H1 (cell line): ENCODE data around the gene TMEM125. TPM values are rescaled to one million over a fixed set of nuclear protein-coding genes. Genes with fewer than 3 reads are reported as not detected.

Experiments
- CTCF ChIA-PET: fragments of 300-600 bp; sonication (Branson Sonifier 250); formaldehyde crosslinking; loops from one replicate; lab custom pipeline; 2021; ENCODE audit not compliant: partially characterized antibody; lab: Charles Lee
- POLR2A ChIA-PET: fragments of 300-600 bp; sonication (Branson Sonifier 250); formaldehyde crosslinking; loops from one replicate; lab custom pipeline; 2021; ENCODE audit warnings: inconsistent platforms; ENCODE audit not compliant: partially characterized antibody; lab: Charles Lee
- DNase-seq, 2 experiments: peaks; one replicate each; pipeline versions ENCODE4 v3.0.0 to v3.0.0-alpha.2; 2010 to 2022; ENCODE audit warnings: low spot score in 2 of 2, low read depth in 1 of 2, mixed read lengths in 1 of 2
- FAIRE-seq: peaks from 2 replicates; lab custom pipeline; 2011; peaks lifted over from hg19 to GRCh38; lab: Jason Lieb, UNC
- H2AFZ ChIP-seq: 2 replicates; pipeline ENCODE4 v1.8.1; 2012; ENCODE audit warnings: low read length, inconsistent platforms
- H2AK5ac ChIP-seq: 2 replicates; pipeline ENCODE4 v1.6.1; 2013; ENCODE audit warnings: low read depth, low read length
- H2BK120ac ChIP-seq: replicated peaks from 2 replicates; pipeline ENCODE3; 2013; ENCODE audit warnings: low read depth, low read length, inconsistent platforms
- H2BK12ac ChIP-seq: 2 replicates; pipeline ENCODE4 v1.6.1; 2013; ENCODE audit warnings: low read depth, low read length
- H2BK15ac ChIP-seq: 2 replicates; pipeline ENCODE4 v1.6.1; 2013; ENCODE audit warnings: low read length
- H2BK20ac ChIP-seq: 2 replicates; pipeline ENCODE4 v1.6.1; 2013; ENCODE audit warnings: low read length
- H2BK5ac ChIP-seq: 2 replicates; pipeline ENCODE4 v1.6.1; 2013; ENCODE audit warnings: low read depth, low read length
- H3K14ac ChIP-seq: 2 replicates; pipeline ENCODE4 v1.6.1; 2013; ENCODE audit warnings: inconsistent platforms; ENCODE audit not compliant: insufficient read length
- H3K18ac ChIP-seq: 2 replicates; pipeline ENCODE4 v1.6.1; 2013; ENCODE audit warnings: low read length; ENCODE audit errors: extremely low read depth
- H3K23ac ChIP-seq: 2 replicates; pipeline ENCODE4 v1.6.1; 2013; ENCODE audit warnings: inconsistent platforms; ENCODE audit not compliant: insufficient read length
- H3K23me2 ChIP-seq: 2 replicates; pipeline ENCODE4 v1.6.1; 2013; ENCODE audit warnings: low read depth, low read length
- H3K27ac ChIP-seq: 2 replicates; pipeline ENCODE4 v1.6.1; 2011; ENCODE audit warnings: low read depth, low read length, inconsistent platforms
- H3K27me3 ChIP-seq, 4 experiments: replicated peaks in 1 of 4; 1 replicate in 1 of 4; 2 replicates in 3 of 4; pipeline versions ENCODE4 v1.6.1 to v1.8.1; 2011 to 2013; ENCODE audit warnings: low read length in 3 of 4, mild to moderate bottlenecking in 3 of 4, inconsistent platforms in 2 of 4, mixed read lengths in 2 of 4, moderate library complexity in 1 of 4; ENCODE audit not compliant: control insufficient read depth in 3 of 4, insufficient read depth in 3 of 4; ENCODE audit errors: extremely low read depth in 1 of 4
- H3K36me3 ChIP-seq, 4 experiments: 2 replicates each; pipeline versions ENCODE4 v1.6.1 to v1.8.1; 2011 to 2013; ENCODE audit warnings: mild to moderate bottlenecking in 4 of 4, low read length in 3 of 4, moderate library complexity in 2 of 4, control low read depth in 1 of 4, inconsistent platforms in 1 of 4; ENCODE audit not compliant: insufficient read depth in 4 of 4, control insufficient read depth in 2 of 4
- H3K4ac ChIP-seq: replicated peaks from 2 replicates; pipeline ENCODE3; 2013; ENCODE audit warnings: low read length, low read depth, mixed read lengths, inconsistent platforms; ENCODE audit not compliant: insufficient read length
- H3K4me1 ChIP-seq, 4 experiments: replicated peaks in 1 of 4; 1 replicate in 1 of 4; 2 replicates in 3 of 4; pipeline versions ENCODE4 v1.6.1 to v1.8.1; 2011 to 2013; ENCODE audit warnings: low read length in 3 of 4, inconsistent platforms in 2 of 4, mixed read lengths in 1 of 4; ENCODE audit not compliant: insufficient read depth in 4 of 4, control insufficient read depth in 3 of 4
- H3K4me2 ChIP-seq, 2 experiments: 2 replicates each; pipeline versions ENCODE4 v1.6.1 to v1.8.1; 2011 to 2013; ENCODE audit warnings: low read depth in 2 of 2, low read length in 2 of 2, control low read depth in 1 of 2, inconsistent platforms in 1 of 2, mild to moderate bottlenecking in 1 of 2; ENCODE audit not compliant: insufficient read depth in 1 of 2
- H3K4me3 ChIP-seq, 4 experiments: fragments of 200-600, 300-600 bp in 1 of 4; sonication (generic), shearing (Covaris generic), sonication (Bioruptor Twin) in 1 of 4; 2 replicates each; pipeline versions ENCODE4 v1.5.1 to v1.8.1; 2011 to 2016; ENCODE audit warnings: low read length in 4 of 4, low read depth in 3 of 4, control low read depth in 2 of 4, inconsistent platforms in 2 of 4, mild to moderate bottlenecking in 2 of 4, mixed read lengths in 1 of 4, moderate library complexity in 1 of 4; ENCODE audit not compliant: insufficient read depth in 2 of 4; ENCODE audit errors: extremely low read depth in 1 of 4
- H3K56ac ChIP-seq: replicated peaks from 2 replicates; pipeline ENCODE3; 2013; ENCODE audit warnings: low read depth, mild to moderate bottlenecking, mixed read lengths, low read length, inconsistent platforms; ENCODE audit not compliant: insufficient read length
- H3K79me1 ChIP-seq: 2 replicates; pipeline ENCODE4 v1.6.1; 2013; ENCODE audit warnings: low read depth, low read length, control low read depth
- H3K79me2 ChIP-seq, 2 experiments: 2 replicates each; pipeline versions ENCODE4 v1.6.1 to v1.8.1; 2012 to 2013; ENCODE audit warnings: low read length in 2 of 2, mild to moderate bottlenecking in 2 of 2, inconsistent platforms in 1 of 2; ENCODE audit not compliant: insufficient read depth in 2 of 2, control insufficient read depth in 1 of 2
- H3K9ac ChIP-seq, 4 experiments: replicated peaks in 1 of 4; 1 replicate in 1 of 4; 2 replicates in 3 of 4; pipeline versions ENCODE4 v1.6.1 to v1.8.1; 2011 to 2013; ENCODE audit warnings: low read depth in 3 of 4, low read length in 3 of 4, control low read depth in 2 of 4, mild to moderate bottlenecking in 2 of 4, moderate library complexity in 2 of 4, inconsistent platforms in 1 of 4; ENCODE audit errors: extremely low read depth in 1 of 4
- H3K9me3 ChIP-seq, 2 experiments: 2 replicates each; pipeline versions ENCODE4 v1.6.1 to v1.8.1; 2012 to 2013; ENCODE audit warnings: mild to moderate bottlenecking in 2 of 2, moderate library complexity in 2 of 2, control low read depth in 1 of 2, inconsistent platforms in 1 of 2, low read depth in 1 of 2, low read length in 1 of 2, mixed read lengths in 1 of 2; ENCODE audit not compliant: insufficient read depth in 2 of 2
- H4K20me1 ChIP-seq, 2 experiments: replicated peaks in 1 of 2; 2 replicates each; pipeline versions ENCODE3 to v1.8.1; 2011 to 2013; ENCODE audit warnings: inconsistent platforms in 2 of 2, low read length in 2 of 2, mild to moderate bottlenecking in 1 of 2; ENCODE audit not compliant: insufficient read depth in 2 of 2, control insufficient read depth in 1 of 2
- H4K5ac ChIP-seq: 2 replicates; pipeline ENCODE4 v1.6.1; 2013; ENCODE audit warnings: low read length, low read depth, mixed read lengths, inconsistent platforms; ENCODE audit not compliant: insufficient read length
- H4K8ac ChIP-seq: 2 replicates; pipeline ENCODE4 v1.8.0; 2013; ENCODE audit warnings: mild to moderate bottlenecking, moderate library complexity, low read length, inconsistent platforms; ENCODE audit not compliant: insufficient read depth; ENCODE audit errors: extremely low read depth
- H4K91ac ChIP-seq: replicated peaks from 2 replicates; pipeline ENCODE3; 2013; ENCODE audit warnings: low read length, mixed read lengths, inconsistent platforms; ENCODE audit not compliant: insufficient read length
- BCL11A ChIP-seq, 2 experiments: IDR thresholded peaks; one replicate each; pipeline ENCODE4 v1.6.1; 2011; ENCODE audit warnings: low read depth in 2 of 2, low read length in 2 of 2, mild to moderate bottlenecking in 2 of 2
- E2F6 ChIP-seq: IDR thresholded peaks from 2 replicates; pipeline ENCODE4 v1.6.1; 2012; ENCODE audit warnings: inconsistent platforms
- HDAC2 ChIP-seq, 2 experiments: fragments of 300-600 bp in 1 of 2; sonication (generic) in 1 of 2; IDR thresholded peaks; 2 replicates each; pipeline ENCODE4 v1.6.1; 2011 to 2012; ENCODE audit warnings: low read depth in 2 of 2, low read length in 2 of 2, mild to moderate bottlenecking in 2 of 2, moderate library complexity in 2 of 2, borderline replicate concordance in 1 of 2, inconsistent platforms in 1 of 2
- HDAC6 ChIP-seq: IDR thresholded peaks from one replicate; pipeline ENCODE4 v1.7.1; 2012; ENCODE audit warnings: low read depth, mild to moderate bottlenecking, inconsistent platforms, low read length, moderate library complexity
- NRF1 ChIP-seq: IDR thresholded peaks from 2 replicates; pipeline ENCODE4 v1.6.1; 2011; ENCODE audit warnings: mild to moderate bottlenecking, low read depth, low read length, improper control_type of control experiment
- SIN3A ChIP-seq, 2 experiments: IDR thresholded peaks in 1 of 2; conservative IDR thresholded peaks in 1 of 2; 2 replicates each; pipeline ENCODE4 v1.6.1; 2011 to 2012; ENCODE audit warnings: low read length in 2 of 2, improper control_type of control experiment in 1 of 2, low read depth in 1 of 2, mild to moderate bottlenecking in 1 of 2
- SP2 ChIP-seq: IDR thresholded peaks from 2 replicates; pipeline ENCODE4 v1.6.1; 2012; ENCODE audit warnings: mild to moderate bottlenecking, low read length, inconsistent platforms
- SP4 ChIP-seq: IDR thresholded peaks from 2 replicates; pipeline ENCODE4 v1.6.1; 2012; ENCODE audit warnings: low read length, inconsistent platforms
- TAF7 ChIP-seq: optimal IDR thresholded peaks from 2 replicates; pipeline ENCODE3; 2011; ENCODE audit warnings: low read depth, mild to moderate bottlenecking, inconsistent platforms, low read length, moderate library complexity, borderline replicate concordance
- YY1 ChIP-seq: IDR thresholded peaks from 2 replicates; pipeline ENCODE4 v1.6.1; 2011; ENCODE audit warnings: low read depth, mild to moderate bottlenecking, low read length
- WGBS, 2 experiments: shearing (Covaris generic) in 1 of 2; methylation state at CpG; one replicate each; pipeline versions ENCODE4 v1.1.6 to v1.1.7; 2013 to 2015; ENCODE audit warnings: low lambda C conversion rate in 2 of 2, mixed read lengths in 2 of 2, inconsistent platforms in 1 of 2, low coverage in 1 of 2, missing lambda C conversion rate in 1 of 2; ENCODE audit not compliant: insufficient replicate concordance in 2 of 2, insufficient coverage in 1 of 2, insufficient read length in 1 of 2; ENCODE audit errors: extremely low coverage in 1 of 2, missing lambda C conversion rate in 1 of 2; 5-methylcytosine and 5-hydroxymethylcytosine counted together
- polyA plus RNA-seq, 7 experiments: library from polyadenylated mRNA; depleted of rRNA in 3 of 7; stranded (reverse) in 5 of 7; unstranded in 2 of 7; fragments of >200 nt in 5 of 7; fragments of 200-250 nt in 2 of 7; gene quantifications; 1 replicate in 5 of 7; 2 replicates in 1 of 7; 4 replicates in 1 of 7; pipeline versions ENCODE4 v1.2.1 to v1.2.3, GENCODE V29; 2011 to 2013; ENCODE audit warnings: missing spikeins in 2 of 7, mixed read lengths in 2 of 7
- total RNA-seq: library from RNA; stranded (reverse); fragmentation: NEBNext Ultra II Directional; extraction: Animal tissue kit (Norgen Biotek cat#: 25700); gene quantifications from 2 replicates; pipeline ENCODE4 v1.2.1, GENCODE V29; 2021

The TMEM125 gene
- total and polyA plus RNA-seq, 2 of the 8 experiments (the other 6 are each of a cell fraction or from before 2014, with no cell fraction given), result 26.5 to 46.7 TPM

- Histone ChIP-seq H4K8ac (no peak overlapping the region), H2BK120ac (no peak overlapping the region), H2AK5ac (no peak overlapping the region), H3K18ac (no peak overlapping the region), H3K79me2 (no peaks in the 10 kb centered on the region), H2BK12ac (no peak overlapping the region), H2BK5ac (no peak overlapping the region), H3K4ac (no peak overlapping the region), H3K9ac (no peak overlapping the region), H3K79me1 (no peaks in the 10 kb centered on the region), H2BK15ac (no peak overlapping the region), H3K14ac (no peak overlapping the region), H3K36me3 (no peaks in the 10 kb centered on the region), H3K56ac (no peak overlapping the region), H2BK20ac (no peak overlapping the region), H3K27me3 (no peaks in the 10 kb centered on the region; a peak in 1 of 7 replicates), H3K9me3 (no peaks in the 10 kb centered on the region), H3K4me2 (no peak overlapping the region), H4K5ac (no peak overlapping the region), H4K91ac (no peak overlapping the region), H3K4me1 (no peaks in the 10 kb centered on the region), H4K20me1 (no peaks in the 10 kb centered on the region), H3K23ac (no peak overlapping the region), H3K27ac (no peak overlapping the region), H2AFZ (no peak overlapping the region), H3K4me3 (no peak overlapping the region), H3K23me2 (no peaks in the 10 kb centered on the region)
- ChIA-PET POLR2A (no interaction called here), CTCF (interaction anchor here (1.4 kb wide), 1 partner anchor 77 kb away, joined by 4 read pairs; no protein-coding TSS in a partner anchor)
- DNase-seq (no peak), FAIRE-seq (no peak)
- 88% methylated on average over 7 of the region's 7 CpGs; no CpG with 5 or more reads in 1 of the 2 experiments for WGBS, 2 experiments
- TF ChIP-seq SIN3A (conservative IDR thresholded peaks at IDR 0.05 in 1 of 2, IDR thresholded peaks at IDR 0.05 in 1 of 2; ENCODE audit: low read depth in 1 of 2, low read length in 2 of 2) (no peak), NRF1 (no peak), YY1 (no peak), E2F6 (no peak), SP4 (no peak), HDAC2 (IDR thresholded peaks at IDR 0.05; ENCODE audit: borderline replicate concordance in 1 of 2, low read depth in 2 of 2, low read length in 2 of 2) (no peak), SP2 (no peak), TAF7 (no peak), BCL11A (IDR thresholded peaks at IDR 0.05; ENCODE audit: low read depth in 2 of 2, low read length in 2 of 2) (no peak), HDAC6 (no peak)
Measured at GRCh38 chr1:43220905-43221778, 48.6 kb upstream of the TMEM125 start.
